GM21381 (cell line): ENCODE measurements around the gene ANXA1.

Experiments used
- ATAC-seq: cut with Tn5 transposase; IDR thresholded peaks from one replicate; pipeline ENCODE4 v1.9.1; 2021; ENCODE audit warnings: mild to moderate bottlenecking, moderate library complexity; ENCODE audit not compliant: unreplicated experiment

ANXA1 gene

GRCh38 chr9:73137286-73137899, 14.3 kb upstream of the ANXA1 start:
- no peak for ATAC-seq

DNA sequence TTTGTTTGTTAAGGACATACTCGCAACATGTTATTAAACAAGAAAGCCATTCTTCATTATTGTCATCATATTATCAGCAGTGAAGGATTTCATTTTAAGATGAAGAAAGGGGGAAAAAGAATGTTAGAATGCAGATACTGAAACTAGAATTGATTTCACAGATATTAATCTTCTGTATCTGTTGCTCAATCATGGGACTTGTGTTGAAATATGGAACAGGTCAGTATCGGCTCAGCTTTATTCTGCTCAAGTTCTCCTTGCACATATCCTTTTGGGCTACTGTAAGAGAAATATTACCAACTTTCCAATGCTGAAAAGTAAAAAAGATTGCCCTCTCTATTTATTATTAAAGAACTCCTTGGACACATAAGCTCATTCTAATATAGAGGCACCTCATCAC, 13.8 kb upstream of the ANXA1 start:
- ATAC-seq: no peak

DNA sequence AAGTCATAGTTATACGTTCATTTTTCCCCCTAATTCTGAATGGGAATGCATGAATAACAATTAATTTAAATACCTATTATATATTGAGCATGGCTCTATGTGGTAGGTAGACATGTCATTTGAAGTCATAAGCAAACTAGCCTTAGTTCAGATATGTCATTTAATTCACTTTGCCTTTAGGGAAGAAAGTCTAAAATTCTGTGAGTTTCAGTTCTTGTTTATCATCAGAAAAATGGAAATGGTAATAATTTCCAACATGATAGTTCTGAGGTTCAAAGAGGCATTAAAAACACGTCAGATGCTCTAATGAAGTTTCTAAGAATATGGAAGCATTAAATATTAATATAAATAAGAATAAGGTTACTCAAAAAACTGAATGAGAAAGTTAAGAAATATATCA, 13.1 kb upstream of the ANXA1 start:
- no peak for ATAC-seq

DNA sequence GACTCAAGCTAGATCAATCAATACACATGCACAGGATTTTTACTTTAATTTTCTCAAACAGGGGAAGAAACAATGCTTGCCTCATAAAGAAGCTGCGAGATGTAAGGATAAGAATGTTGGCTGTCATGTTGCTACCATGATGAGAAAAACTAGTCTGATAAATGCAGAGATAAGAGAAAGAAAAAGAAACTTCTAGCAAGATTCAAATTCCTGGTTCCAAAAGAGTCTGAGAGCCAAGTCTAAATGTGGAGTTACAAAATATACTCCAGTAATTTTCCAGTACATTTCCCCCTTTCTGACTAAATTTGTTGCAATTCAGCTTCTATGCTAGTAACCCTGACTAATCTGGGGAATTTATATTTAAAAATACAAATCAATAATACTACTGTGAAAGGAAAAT, 10.4 kb upstream of the ANXA1 start:
- ATAC-seq: no peak

- no peak for ATAC-seq
Measured at GRCh38 chr9:73143711-73144328, 7.8 kb upstream of the ANXA1 start.

DNA sequence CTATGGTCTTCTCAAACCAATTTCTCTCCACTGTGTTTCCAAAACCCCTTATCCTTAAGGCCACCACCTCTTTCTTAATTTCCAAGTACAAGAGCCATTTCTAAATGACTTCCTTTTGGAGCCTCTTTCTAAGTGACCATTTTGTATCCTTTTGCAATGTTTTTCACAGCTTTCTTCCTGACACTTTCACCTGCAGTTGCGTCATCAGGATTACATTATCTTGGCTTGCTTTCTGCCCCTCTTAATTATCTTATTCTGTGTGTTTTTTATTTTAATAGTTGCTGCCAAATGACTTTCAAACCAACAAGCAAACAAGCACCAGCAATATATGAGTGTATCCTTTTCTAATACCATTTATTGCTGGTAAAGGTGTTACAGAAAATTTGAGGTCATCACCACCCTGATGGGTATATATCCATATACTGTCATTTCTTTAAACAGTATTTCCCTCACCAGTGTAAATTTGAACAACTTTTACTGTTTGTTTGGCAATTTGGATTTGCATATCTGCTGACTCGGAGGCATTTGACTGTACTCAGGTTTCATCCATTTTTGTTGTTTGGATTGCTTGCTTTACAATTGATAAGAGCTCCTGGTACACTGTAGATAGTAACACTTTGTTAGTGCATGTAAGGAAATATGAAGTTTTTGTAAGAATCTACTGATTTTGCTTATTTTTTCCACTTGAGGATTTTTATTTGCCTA, 5.4 kb upstream of the ANXA1 start:
- no peak for ATAC-seq

- no peak for ATAC-seq
Measured at GRCh38 chr9:73148447-73148937, 3.2 kb upstream of the ANXA1 start.

- peak; percentile 76 for ATAC-seq
Measured at GRCh38 chr9:73149371-73150067, 2.1 kb upstream of the ANXA1 start.

DNA sequence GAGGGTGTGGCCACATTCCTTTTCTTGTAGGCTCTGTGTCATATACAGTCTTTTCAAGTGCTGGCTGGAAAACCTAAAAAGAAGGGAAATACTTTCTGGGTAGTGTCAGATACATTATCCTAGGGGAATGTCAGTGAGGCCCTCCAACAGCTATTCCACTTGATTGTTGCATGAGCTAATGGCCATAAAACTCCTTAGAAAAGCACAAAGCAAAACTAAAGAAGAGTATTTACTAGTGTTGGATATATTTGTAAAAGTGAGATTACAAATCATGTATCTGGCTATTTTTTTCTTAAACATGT, 829 bp downstream of the ANXA1 start:
- no peak for ATAC-seq

DNA sequence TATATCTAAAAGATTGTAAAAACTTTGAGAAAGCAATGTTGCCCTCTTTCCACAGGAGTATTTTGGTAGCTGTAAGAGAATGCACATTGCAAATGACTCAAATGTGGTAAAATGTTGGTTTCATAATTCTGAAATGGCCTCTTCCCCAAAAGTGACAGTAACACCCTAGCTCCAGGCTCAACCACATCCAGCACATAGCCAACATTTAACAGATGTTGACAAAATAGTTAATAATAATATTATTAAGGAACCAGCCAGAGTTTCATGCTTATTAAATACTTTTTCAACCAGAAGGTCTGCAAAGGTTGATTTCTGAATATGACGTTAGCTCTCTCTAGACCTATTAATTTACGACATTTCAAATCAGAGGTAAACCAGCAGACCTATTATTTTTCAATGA, 1.3 kb downstream of the ANXA1 start:
- ATAC-seq: peak; percentile 62

- ATAC-seq: no peak
Measured at GRCh38 chr9:73153793-73154227, 2.1 kb downstream of the ANXA1 start.

- no peak for ATAC-seq
Measured at GRCh38 chr9:73154271-73154670, 2.6 kb downstream of the ANXA1 start.

GRCh38 chr9:73154722-73155121, 3.1 kb downstream of the ANXA1 start:
- ATAC-seq: no peak

- no peak for ATAC-seq
Measured at GRCh38 chr9:73155377-73155776, 3.7 kb downstream of the ANXA1 start.

- ATAC-seq: no peak
Measured at GRCh38 chr9:73155968-73156864, 4.6 kb downstream of the ANXA1 start.

- ATAC-seq: no peak
Measured at GRCh38 chr9:73156865-73157187, 5.2 kb downstream of the ANXA1 start.

DNA sequence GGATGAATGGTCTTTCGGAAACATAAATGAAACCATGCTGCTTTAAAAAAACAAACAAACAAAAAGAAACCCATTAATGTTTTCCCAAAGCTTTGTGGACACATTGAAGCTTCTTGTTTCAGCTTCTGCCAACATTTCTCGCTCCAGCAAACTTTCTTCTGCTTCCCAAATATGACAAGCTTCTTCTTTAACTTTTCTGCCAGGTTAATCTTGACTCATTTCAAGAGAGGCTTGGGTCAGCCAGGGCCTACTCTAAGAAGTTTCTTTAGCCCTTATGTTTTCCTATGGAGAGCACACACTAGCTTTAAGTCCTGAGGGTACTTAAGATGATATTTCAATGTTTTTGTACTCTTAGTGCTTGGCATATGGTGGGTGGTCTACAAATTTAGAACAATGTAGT, 6.1 kb downstream of the ANXA1 start:
- no peak for ATAC-seq

GRCh38 chr9:73158723-73159122, 7.1 kb downstream of the ANXA1 start:
- no peak for ATAC-seq

- no peak for ATAC-seq
Measured at GRCh38 chr9:73160868-73161267, 9.2 kb downstream of the ANXA1 start.

DNA sequence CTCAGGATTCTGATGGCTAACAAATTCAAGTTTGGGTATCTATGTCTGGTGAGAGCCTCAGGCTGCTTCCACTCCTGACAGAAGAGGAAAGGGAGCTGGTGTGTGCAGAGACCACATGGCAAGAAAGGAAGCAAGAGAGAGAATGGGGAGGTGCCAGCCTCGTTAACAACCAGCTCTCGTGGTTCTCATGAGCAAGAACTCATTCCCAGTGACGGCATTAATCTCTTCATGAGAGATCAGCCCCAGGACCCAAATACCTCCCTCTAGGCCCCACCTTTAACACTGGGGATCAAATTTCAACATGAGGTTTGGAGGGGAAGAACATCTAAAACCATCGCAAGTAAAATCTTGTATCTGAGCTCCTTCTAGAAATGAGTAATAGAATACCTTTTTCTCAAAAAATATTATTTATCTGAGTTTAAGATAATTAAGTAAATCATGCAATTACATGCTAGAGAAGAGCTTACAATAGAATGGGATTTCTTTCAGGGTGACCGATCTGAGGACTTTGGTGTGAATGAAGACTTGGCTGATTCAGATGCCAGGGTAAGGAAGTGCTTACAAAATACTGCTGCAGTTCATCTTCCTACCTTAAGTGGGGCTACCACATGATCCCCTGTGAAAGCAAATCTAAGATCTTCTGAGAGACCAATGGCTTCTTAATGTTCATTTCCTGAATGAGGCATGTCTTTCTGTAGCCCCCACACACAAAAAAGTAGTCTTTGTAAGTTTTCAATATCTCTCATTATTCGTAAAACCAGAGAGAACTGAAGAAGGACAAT, 11.5 kb downstream of the ANXA1 start:
- ATAC-seq: no peak
